IMR-90 (cell line): ENCODE measurements around the gene PNMA6F. TPM values are rescaled to one million over a fixed set of nuclear protein-coding genes. Genes with fewer than 3 reads are reported as not detected.

Experiments used
- ATAC-seq: fragments of 200-7000 bp; cut with Tn5 transposase; 2 replicates; pipeline ENCODE4 v1.9.1; 2020; ENCODE audit warnings: low read depth, mild to moderate bottlenecking, moderate library complexity
- BruUV-seq: library from RNA; stranded (reverse); fragments of 400-500 nt; replicated peaks from 2 replicates; lab custom pipeline; 2021; lab: Mats Ljungman, UMichigan
- CTCF ChIA-PET: fragments of 300-600 bp; formaldehyde crosslinking; extraction: SDS; loops from one replicate; lab custom pipeline; 2021; ENCODE audit warnings: antibody characterized with exemption; lab: Yijun Ruan, JAX
- POLR2A ChIA-PET: fragments of 300-600 bp; sonication (Branson Sonifier 250); formaldehyde crosslinking; loops from one replicate; lab custom pipeline; 2022; ENCODE audit warnings: antibody characterized with exemption; ENCODE audit not compliant: unreplicated experiment; lab: Charles Lee
- DNase-seq: peaks from one replicate; pipeline ENCODE4 v3.0.0; 2013
- H2AFZ ChIP-seq: replicated peaks from 2 replicates; pipeline ENCODE3; 2013; ENCODE audit warnings: low read length, mild to moderate bottlenecking; ENCODE audit not compliant: poor library complexity
- H2AK5ac ChIP-seq: 2 replicates; pipeline ENCODE4 v1.6.1; 2013; ENCODE audit warnings: low read depth, low read length, inconsistent platforms
- H2AK9ac ChIP-seq: replicated peaks from 2 replicates; pipeline ENCODE3; 2013; ENCODE audit warnings: mild to moderate bottlenecking, low read depth, low read length, moderate library complexity; ENCODE audit not compliant: poor library complexity
- H2BK120ac ChIP-seq: 2 replicates; pipeline ENCODE4 v1.6.1; 2013; ENCODE audit warnings: low read depth, low read length, inconsistent platforms
- H2BK15ac ChIP-seq: 3 replicates; pipeline ENCODE4 v1.6.1; 2013; ENCODE audit warnings: low read depth, low read length, inconsistent platforms
- H2BK20ac ChIP-seq: 2 replicates; pipeline ENCODE4 v1.6.1; 2013; ENCODE audit warnings: low read depth, mild to moderate bottlenecking, inconsistent platforms, low read length, moderate library complexity
- H2BK5ac ChIP-seq: 2 replicates; pipeline ENCODE4 v1.6.1; 2013; ENCODE audit warnings: mild to moderate bottlenecking, low read depth, low read length, inconsistent platforms; ENCODE audit not compliant: poor library complexity, severe bottlenecking
- H3K14ac ChIP-seq: replicated peaks from 2 replicates; pipeline ENCODE4 v1.6.1; 2013; ENCODE audit warnings: low read depth, low read length, inconsistent platforms
- H3K18ac ChIP-seq: 2 replicates; pipeline ENCODE4 v1.6.1; 2013; ENCODE audit warnings: low read depth, low read length, control low read depth
- H3K23ac ChIP-seq: 2 replicates; pipeline ENCODE4 v1.6.1; 2013; ENCODE audit warnings: low read depth, low read length, inconsistent platforms
- H3K27ac ChIP-seq: 2 replicates; pipeline ENCODE4 v1.5.1; 2013; ENCODE audit warnings: mild to moderate bottlenecking, control low read depth, low read length; ENCODE audit not compliant: insufficient read depth
- H3K27me3 ChIP-seq: 2 replicates; pipeline ENCODE4 v1.6.1; 2013; ENCODE audit warnings: low read length; ENCODE audit not compliant: control insufficient read depth, insufficient read depth
- H3K36me3 ChIP-seq: 2 replicates; pipeline ENCODE4 v1.6.1; 2013; ENCODE audit warnings: low read length, mixed read lengths; ENCODE audit not compliant: control insufficient read depth, insufficient read depth
- H3K4ac ChIP-seq: 2 replicates; pipeline ENCODE4 v1.6.1; 2013; ENCODE audit warnings: low read depth, low read length, inconsistent platforms
- H3K4me1 ChIP-seq: 2 replicates; pipeline ENCODE4 v1.6.1; 2013; ENCODE audit warnings: low read length, mixed read lengths; ENCODE audit not compliant: control insufficient read depth, insufficient read depth
- H3K4me2 ChIP-seq: 2 replicates; pipeline ENCODE4 v1.6.1; 2013; ENCODE audit warnings: low read depth, mild to moderate bottlenecking, control low read depth, low read length, moderate library complexity
- H3K4me3 ChIP-seq: 2 replicates; pipeline ENCODE4 v1.5.1; 2013; ENCODE audit warnings: low read depth, mild to moderate bottlenecking, control low read depth, low read length, moderate library complexity; ENCODE audit not compliant: insufficient read depth
- H3K56ac ChIP-seq: 2 replicates; pipeline ENCODE4 v1.6.1; 2013; ENCODE audit warnings: low read length, inconsistent platforms; ENCODE audit not compliant: insufficient read depth; ENCODE audit errors: extremely low read depth
- H3K79me1 ChIP-seq, 2 experiments: 2 replicates each; pipeline ENCODE4 v1.6.1; 2013; ENCODE audit warnings: low read length in 2 of 2, inconsistent platforms in 1 of 2, low read depth in 1 of 2
- H3K9ac ChIP-seq: 2 replicates; pipeline ENCODE4 v1.6.1; 2013; ENCODE audit warnings: low read depth, low read length, control low read depth
- H3K9me1 ChIP-seq: 2 replicates; pipeline ENCODE4 v1.6.1; 2013; ENCODE audit warnings: low read length, inconsistent platforms; ENCODE audit not compliant: insufficient read depth
- H3K9me3 ChIP-seq: 2 replicates; pipeline ENCODE4 v1.6.1; 2013; ENCODE audit warnings: low read length; ENCODE audit not compliant: control insufficient read depth, insufficient read depth
- H4K20me1 ChIP-seq: 2 replicates; pipeline ENCODE4 v1.6.1; 2013; ENCODE audit warnings: low read length, inconsistent platforms; ENCODE audit not compliant: insufficient read depth
- H4K5ac ChIP-seq: 2 replicates; pipeline ENCODE4 v1.6.1; 2013; ENCODE audit warnings: mild to moderate bottlenecking, low read depth, low read length, control low read depth
- H4K8ac ChIP-seq, 2 experiments: 2 replicates each; pipeline ENCODE4 v1.6.1; 2013; ENCODE audit warnings: low read depth in 2 of 2, low read length in 2 of 2, control low read depth in 1 of 2, inconsistent platforms in 1 of 2
- H4K91ac ChIP-seq: 2 replicates; pipeline ENCODE4 v1.6.1; 2013; ENCODE audit warnings: low read depth, low read length, inconsistent platforms; ENCODE audit not compliant: insufficient read depth
- ELK1 ChIP-seq: fragments of 150-350 bp; IDR thresholded peaks from 2 replicates; pipeline ENCODE4 v1.6.1; 2016; ENCODE audit warnings: low read depth, mild to moderate bottlenecking, low read length, moderate library complexity, borderline replicate concordance
- FOS ChIP-seq: fragments of 150-350 bp; IDR thresholded peaks from 2 replicates; pipeline ENCODE4 v1.6.1; 2016; ENCODE audit warnings: low read depth, low read length
- MAFK ChIP-seq: IDR thresholded peaks from 2 replicates; pipeline ENCODE4 v1.6.1; 2012; ENCODE audit warnings: low read depth, low read length, improper control_type of control experiment
- NFE2L2 ChIP-seq: fragments of 150-350 bp; IDR thresholded peaks from 2 replicates; pipeline ENCODE4 v1.6.1; 2016; ENCODE audit warnings: low read depth, mild to moderate bottlenecking, low read length
- POLR2A ChIP-seq: IDR thresholded peaks from 2 replicates; pipeline ENCODE4 v1.6.1; 2012; ENCODE audit warnings: mild to moderate bottlenecking, low read depth, low read length
- RAD21 ChIP-seq: IDR thresholded peaks from 2 replicates; pipeline ENCODE4 v1.6.1; 2012; ENCODE audit warnings: low read length, improper control_type of control experiment
- RCOR1 ChIP-seq: IDR thresholded peaks from 2 replicates; pipeline ENCODE4 v1.6.1; 2012; ENCODE audit warnings: mild to moderate bottlenecking, low read length, improper control_type of control experiment; ENCODE audit not compliant: insufficient replicate concordance
- SMC3 ChIP-seq: fragments of 150-350 bp; IDR thresholded peaks from 2 replicates; pipeline ENCODE4 v1.6.1; 2016; ENCODE audit warnings: low read depth, mild to moderate bottlenecking, antibody characterized with exemption, low read length, moderate library complexity
- USF2 ChIP-seq: fragments of 150-350 bp; IDR thresholded peaks from 2 replicates; pipeline ENCODE4 v1.6.1; 2017; ENCODE audit warnings: mild to moderate bottlenecking, antibody characterized with exemption, low read length, low read depth
- WGBS, 2 experiments: methylation state at CpG; one replicate each; pipeline versions ENCODE4 v1.1.5 to v1.1.7; 2013; ENCODE audit warnings: missing lambda C conversion rate in 2 of 2; ENCODE audit not compliant: insufficient read length in 1 of 2; ENCODE audit errors: extremely low coverage in 2 of 2; 5-methylcytosine and 5-hydroxymethylcytosine counted together
- dilution Hi-C: fragments of 300-500 bp; cut with HindIII; formaldehyde crosslinking; loops from one replicate; pipeline ENCODE4 v1.14.3; 2018; ENCODE audit warnings: low sequenced_read_pairs; ENCODE audit not compliant: unreplicated experiment
- in situ Hi-C: fragments of 300-500 bp; cut with MboI; formaldehyde crosslinking; loops from 3 replicates; pipeline ENCODE4 v1.14.3; 2019; ENCODE audit warnings: low sequenced_read_pairs, inconsistent platforms, mixed read lengths
- intact Hi-C: fragments of 100-400 bp; cut with micrococcal nuclease; formaldehyde crosslinking; loops from 2 replicates; pipeline ENCODE4 v1.10.0; 2022
- polyA plus RNA-seq, 3 experiments: library from polyadenylated mRNA; depleted of rRNA; stranded (reverse); fragments of >200 nt; gene quantifications; 2 replicates each; pipeline ENCODE4 v1.2.3, GENCODE V29; 2012; ENCODE audit warnings: low replicate concordance in 1 of 3
- total RNA-seq: library from RNA; depleted of rRNA; stranded (reverse); fragments of >200 nt; gene quantifications from 2 replicates; pipeline ENCODE4 v1.2.3, GENCODE V29; 2012

PNMA6F gene
- total and polyA plus RNA-seq, 2 of the 4 experiments (the other 2 are of a cell fraction), result not detected

- Histone ChIP-seq H2BK120ac (no peak overlapping the region), H3K14ac (no peak overlapping the region), H4K8ac (no peak overlapping the region), H3K9ac (no peak overlapping the region), H4K5ac (no peak overlapping the region), H3K79me1 (no peaks in the 10 kb centered on the region), H3K4me2 (no peak overlapping the region), H3K36me3 (no peaks in the 10 kb centered on the region), H2BK5ac (no peak overlapping the region), H2AFZ (no peak overlapping the region), H3K27ac (no peak overlapping the region), H3K9me3 (peaks cover 2% of the 10 kb centered on the region; the same call in 1 of the 2 replicates), H3K27me3 (peaks cover 9% of the 10 kb centered on the region; the same call in 1 of the 2 replicates), H4K91ac (no peak overlapping the region), H2BK15ac (no peak overlapping the region), H3K23ac (no peak overlapping the region), H3K4ac (no peak overlapping the region), H2BK20ac (no peak overlapping the region), H3K56ac (no peak overlapping the region), H2AK5ac (no peak overlapping the region), H2AK9ac (no peak overlapping the region), H3K18ac (no peak overlapping the region), H3K4me3 (no peak overlapping the region), H3K9me1 (no peaks in the 10 kb centered on the region), H3K4me1 (no peaks in the 10 kb centered on the region), H4K20me1 (no peaks in the 10 kb centered on the region)
- TF ChIP-seq RAD21, result no peak
- TF ChIP-seq SMC3, result no peak
- TF ChIP-seq ELK1, result no peak
- no peak for TF ChIP-seq USF2
- TF ChIP-seq NFE2L2, result no peak
- TF ChIP-seq MAFK, result no peak
- TF ChIP-seq RCOR1, result no peak
- no peak for TF ChIP-seq POLR2A
- no peak for TF ChIP-seq FOS
- intact Hi-C loops, result no loop called here
- BruUV-seq, result no TSS peak
- CTCF ChIA-PET, result no interaction called here
- DNase-seq, result no peak
- dilution Hi-C loops, result no loop called here
- ATAC-seq, result no peak
- WGBS, 2 experiments, result 63% methylated on average over 3 of the region's 7 CpGs; no CpG with 5 or more reads in 1 of the 2 experiments
- POLR2A ChIA-PET, result no interaction called here
- in situ Hi-C loops, result no loop called here
These were observed 2.8 kb downstream of the PNMA6F start for GRCh38 chrX:153318811-153319210.
